Kidney (tissue), 14 donors: ENCODE results near the gene PIK3R6. TPM values are rescaled to one million over a fixed set of nuclear protein-coding genes. Genes with fewer than 3 reads are reported as not detected.
"Not testable (repeated sequence)": the region's sequence is repeated elsewhere in the genome, so short reads cannot be mapped to it uniquely, and the experiment has no call there.

ENCODE experiments used
- DNase-seq, 5 donors: peaks; one replicate each; pipeline ENCODE4 v3.0.0-alpha.2; 2013 to 2020
- FAIRE-seq: peaks from 2 replicates; lab custom pipeline; 2012; peaks lifted over from hg19 to GRCh38; lab: Jason Lieb, UNC
- H3K27ac ChIP-seq, 2 donors: one replicate each; pipeline ENCODE4 v1.7.0; 2013; ENCODE audit warnings: low read depth in 2 of 2, low read length in 2 of 2, inconsistent platforms in 1 of 2
- H3K27me3 ChIP-seq: one replicate; pipeline ENCODE4 v1.7.1; 2013; ENCODE audit warnings: low read length, inconsistent platforms; ENCODE audit not compliant: control insufficient read depth, insufficient read depth
- H3K36me3 ChIP-seq, 3 donors: one replicate each; pipeline versions ENCODE4 v1.7.0 to v1.7.1; 2013; ENCODE audit warnings: low read length in 3 of 3, control low read depth in 1 of 3, inconsistent platforms in 1 of 3; ENCODE audit not compliant: insufficient read depth in 3 of 3, control insufficient read depth in 2 of 3
- H3K4me1 ChIP-seq, 3 donors: one replicate each; pipeline versions ENCODE4 v1.7.0 to v1.7.1; 2013; ENCODE audit warnings: low read length in 3 of 3, inconsistent platforms in 1 of 3, low read depth in 1 of 3; ENCODE audit not compliant: control insufficient read depth in 2 of 3, insufficient read depth in 2 of 3
- H3K4me3 ChIP-seq, 3 donors: one replicate each; pipeline versions ENCODE4 v1.7.0 to v1.8.1; 2013; ENCODE audit warnings: low read length in 3 of 3, control low read depth in 1 of 3, inconsistent platforms in 1 of 3
- H3K9ac ChIP-seq, 3 donors: one replicate each; pipeline versions ENCODE4 v1.7.0 to v1.7.1; 2013; ENCODE audit warnings: low read length in 3 of 3, control low read depth in 1 of 3, inconsistent platforms in 1 of 3
- H3K9me3 ChIP-seq, 3 donors: one replicate each; pipeline versions ENCODE4 v1.7.0 to v1.7.1; 2013; ENCODE audit warnings: low read length in 3 of 3, control low read depth in 1 of 3, inconsistent platforms in 1 of 3; ENCODE audit not compliant: control insufficient read depth in 2 of 3, insufficient read depth in 1 of 3
- CTCF ChIP-seq: IDR thresholded peaks from 3 replicates; pipeline ENCODE4 v1.5.1; 2012; ENCODE audit warnings: mild to moderate bottlenecking, moderate library complexity, borderline replicate concordance; ENCODE audit not compliant: insufficient read depth; ENCODE audit errors: extremely low read depth
- intact Hi-C: fragments of 100-400 bp; cut with DNase I; formaldehyde crosslinking; loops from one replicate; pipeline ENCODE4 v1.11.1; 2022
- polyA plus RNA-seq: library from polyadenylated mRNA; stranded (reverse); fragments of 350-450 nt; fragmentation: Illumina TruSeq; extraction: RNeasy Lipid Tissue Mini Kit (QIAGEN cat#74804); gene quantifications from one replicate; pipeline ENCODE4 v1.2.3, GENCODE V29; 2014; ENCODE audit warnings: low read depth, low replicate concordance; ENCODE audit not compliant: insufficient read depth
- total RNA-seq: library from RNA; stranded (reverse); fragmentation: NEBNext Ultra II Directional; extraction: Animal tissue kit (Norgen Biotek cat#: 25700); gene quantifications from one replicate; pipeline ENCODE4 v1.2.1, GENCODE V29; 2021
- donor health status: control.
- donor health status: control.
- donor health status: control.
- donor health status: control.
- donor health status: control.
- donor health status: DM: yes; HTN: yes; CAD: no.
- donor health status: Normal renal cell carcinoma (clear cell type).

PIK3R6 gene
- total and polyA plus RNA-seq, 2 donors from 2014 or later, result 0.17 to 2.3 TPM

- DNase-seq (no peak), FAIRE-seq (no peak)
- H3K9ac ChIP-seq, result no peak overlapping the region
- no peaks in the 10 kb centered on the region for H3K27me3 ChIP-seq
- no peak overlapping the region for H3K4me3 ChIP-seq
- TF ChIP-seq CTCF, result no peak
- H3K36me3 ChIP-seq, result no peaks in the 10 kb centered on the region
- intact Hi-C loops, result no loop called here
- no peak overlapping the region for H3K27ac ChIP-seq
- no peaks in the 10 kb centered on the region for H3K9me3 ChIP-seq
- H3K4me1 ChIP-seq, result no peaks in the 10 kb centered on the region
Observed at GRCh38 chr17:8806253-8806925, 61.1 kb downstream of the PIK3R6 start.

GRCh38 chr17:8805396-8805795, 62.1 kb downstream of the PIK3R6 start:
- H3K27ac ChIP-seq, DNase-seq, H3K36me3 ChIP-seq, H3K4me3 ChIP-seq, intact Hi-C loops, FAIRE-seq, H3K27me3 ChIP-seq, H3K9me3 ChIP-seq, H3K9ac ChIP-seq, H3K4me1 ChIP-seq: not testable (repeated sequence)

- intact Hi-C loops, result no loop called here
- no peak for FAIRE-seq
- Histone ChIP-seq H3K4me3 (no peak overlapping the region), H3K27me3 (no peaks in the 10 kb centered on the region), H3K9ac (no peak overlapping the region), H3K27ac (no peak overlapping the region), H3K9me3 (no peaks in the 10 kb centered on the region), H3K36me3 (no peaks in the 10 kb centered on the region), H3K4me1 (peaks cover 0 to 6% (median 4%) of the 10 kb centered on the region in 3 donors)
- DNase-seq, result peak in 4 of 5 donors; percentile 68 to 84 (median 74)
- TF ChIP-seq CTCF, result no peak
Observed at GRCh38 chr17:8803531-8804420, 63.7 kb downstream of the PIK3R6 start.
